HEK293 (cell line): Measurements from ENCODE around the gene IFT52.

Source experiments
- ZNF350 ChIP-seq: fragments of 450-650 bp; formaldehyde crosslinking; IDR thresholded peaks from 2 replicates; pipeline ENCODE4 v1.5.0; 2017; ENCODE audit warnings: missing biosample characterization, mild to moderate bottlenecking, missing genetic modification characterization
- ZNF510 ChIP-seq: fragments of 450-650 bp; formaldehyde crosslinking; IDR thresholded peaks from 2 replicates; pipeline ENCODE4 v1.5.1; 2018; ENCODE audit warnings: mild to moderate bottlenecking, missing genetic modification characterization, missing biosample characterization; ENCODE audit not compliant: insufficient replicate concordance
- TF ChIP-seq, protein P1 (sequence below): fragments of 450-650 bp; formaldehyde crosslinking; IDR thresholded peaks from 2 replicates; pipeline ENCODE4 v1.5.1; 2016; ENCODE audit warnings: missing biosample characterization, missing genetic modification characterization

DNA sequence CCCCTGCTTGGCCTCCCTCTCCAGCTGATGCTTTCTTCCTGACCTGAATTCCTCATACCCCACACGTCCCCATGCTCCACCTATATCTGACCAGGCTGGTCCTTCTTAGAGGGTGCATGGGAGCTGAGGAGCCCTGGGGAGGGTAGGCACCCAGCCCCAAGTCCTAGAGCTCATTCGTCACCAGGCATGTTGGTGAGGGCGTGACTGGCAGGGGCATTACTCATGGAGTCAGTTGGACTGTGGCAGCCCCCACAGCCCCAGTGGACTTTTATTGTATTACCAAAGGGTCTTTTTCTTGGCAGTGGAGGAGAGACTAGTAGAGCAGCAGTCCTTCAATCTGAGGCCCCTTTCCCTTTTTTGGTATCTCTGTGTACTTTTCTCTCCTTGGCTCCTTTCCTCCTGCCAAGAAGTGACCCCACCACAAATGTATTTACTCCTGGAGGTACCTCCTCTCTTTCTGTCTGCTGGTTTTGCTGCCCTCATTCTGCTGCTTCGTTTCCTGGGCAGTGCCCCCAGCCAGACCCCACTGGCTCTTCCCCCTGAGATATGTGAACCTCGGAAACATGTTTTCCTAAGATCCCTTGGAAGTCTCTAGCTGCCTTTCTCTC, 42.4 kb upstream of the IFT52 start:
- TF ChIP-seq ZNF350 (tag by site-specific recombination) (no peak), ZNF510 (tag by site-specific recombination) (no peak)
- TF ChIP-seq, protein P1, sequence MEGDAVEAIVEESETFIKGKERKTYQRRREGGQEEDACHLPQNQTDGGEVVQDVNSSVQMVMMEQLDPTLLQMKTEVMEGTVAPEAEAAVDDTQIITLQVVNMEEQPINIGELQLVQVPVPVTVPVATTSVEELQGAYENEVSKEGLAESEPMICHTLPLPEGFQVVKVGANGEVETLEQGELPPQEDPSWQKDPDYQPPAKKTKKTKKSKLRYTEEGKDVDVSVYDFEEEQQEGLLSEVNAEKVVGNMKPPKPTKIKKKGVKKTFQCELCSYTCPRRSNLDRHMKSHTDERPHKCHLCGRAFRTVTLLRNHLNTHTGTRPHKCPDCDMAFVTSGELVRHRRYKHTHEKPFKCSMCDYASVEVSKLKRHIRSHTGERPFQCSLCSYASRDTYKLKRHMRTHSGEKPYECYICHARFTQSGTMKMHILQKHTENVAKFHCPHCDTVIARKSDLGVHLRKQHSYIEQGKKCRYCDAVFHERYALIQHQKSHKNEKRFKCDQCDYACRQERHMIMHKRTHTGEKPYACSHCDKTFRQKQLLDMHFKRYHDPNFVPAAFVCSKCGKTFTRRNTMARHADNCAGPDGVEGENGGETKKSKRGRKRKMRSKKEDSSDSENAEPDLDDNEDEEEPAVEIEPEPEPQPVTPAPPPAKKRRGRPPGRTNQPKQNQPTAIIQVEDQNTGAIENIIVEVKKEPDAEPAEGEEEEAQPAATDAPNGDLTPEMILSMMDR (tag by site-specific recombination): no peak
